Lung (tissue), 12 donors: ENCODE results near the gene SUGCT. TPM values are rescaled to one million over a fixed set of nuclear protein-coding genes. Genes with fewer than 3 reads are reported as not detected.

Experiments used
- ATAC-seq: fragments of 200-7000 bp; cut with Tn5 transposase; one replicate; pipeline ENCODE4 v1.9.1; 2020; ENCODE audit warnings: moderate number of reproducible peaks; ENCODE audit not compliant: insufficient read depth, low FRiP score
- DNase-seq, 3 donors: peaks; one replicate each; pipeline ENCODE4 v3.0.0-alpha.2; 2013 to 2017
- H3K27ac ChIP-seq, 2 donors: one replicate each; pipeline ENCODE4 v1.5.1; 2013; ENCODE audit warnings: mild to moderate bottlenecking in 2 of 2, moderate library complexity in 2 of 2, control low read depth in 1 of 2, inconsistent platforms in 1 of 2, low read depth in 1 of 2, low read length in 1 of 2
- H3K27me3 ChIP-seq, 3 donors: one replicate each; pipeline ENCODE4 v1.5.1; 2013; ENCODE audit warnings: low read length in 2 of 3; ENCODE audit not compliant: control insufficient read depth in 3 of 3, insufficient read depth in 3 of 3
- H3K36me3 ChIP-seq, 4 donors: one replicate each; pipeline ENCODE4 v1.5.1; 2013; ENCODE audit warnings: low read length in 4 of 4, mild to moderate bottlenecking in 1 of 4, moderate library complexity in 1 of 4; ENCODE audit not compliant: control insufficient read depth in 4 of 4, insufficient read depth in 4 of 4
- H3K4me1 ChIP-seq, 5 donors: one replicate each; pipeline ENCODE4 v1.5.1; 2013; ENCODE audit warnings: low read length in 5 of 5, mild to moderate bottlenecking in 2 of 5, moderate library complexity in 1 of 5; ENCODE audit not compliant: control insufficient read depth in 5 of 5, insufficient read depth in 5 of 5
- H3K4me3 ChIP-seq: one replicate; pipeline ENCODE4 v1.5.1; 2013; ENCODE audit warnings: mild to moderate bottlenecking, control low read depth, moderate library complexity
- H3K9ac ChIP-seq, 2 donors: one replicate each; pipeline ENCODE4 v1.5.1; 2013; ENCODE audit warnings: low read length in 2 of 2, control low read depth in 1 of 2; ENCODE audit not compliant: insufficient read depth in 1 of 2
- H3K9me3 ChIP-seq, 4 donors: one replicate each; pipeline ENCODE4 v1.5.1; 2013; ENCODE audit warnings: low read length in 3 of 4, mild to moderate bottlenecking in 1 of 4, moderate library complexity in 1 of 4; ENCODE audit not compliant: control insufficient read depth in 4 of 4, insufficient read depth in 3 of 4
- WGBS, 2 donors: extraction: QIAGEN DNeasy Blood & Tissue Kit; methylation state at CpG; one replicate each; pipeline ENCODE4 v1.1.7; 2013; 5-methylcytosine and 5-hydroxymethylcytosine counted together
- polyA plus RNA-seq, 2 donors: library from polyadenylated mRNA; stranded (reverse); fragments of 200-250 nt; gene quantifications; one replicate each; pipeline ENCODE4 v1.2.1, GENCODE V29; 2013
- total RNA-seq, 2 donors: library from RNA; depleted of rRNA in 1 of 2; stranded (reverse); fragments of >200 nt in 1 of 2; gene quantifications; one replicate each; pipeline ENCODE4 v1.2.1, GENCODE V29; 2014 to 2021
- TF ChIP-seq, protein P1 (sequence below): IDR thresholded peaks from 2 replicates; pipeline ENCODE4 v1.5.1; 2012; ENCODE audit warnings: mild to moderate bottlenecking; ENCODE audit errors: control extremely low read depth, extremely low read depth
- donor health status: control.
- donor health status: control.
- donor health status: Bipolar disorder and iron deficiency.
- donor health status: healthy.
- donor health status: DM: yes; HTN: yes; CAD: no.

SUGCT gene
- total and polyA plus RNA-seq, 4 donors: 0.23 to 4.2 (median 1.8) TPM

- DNase-seq (no peak), ATAC-seq (no peak)
- TF ChIP-seq, protein P1, sequence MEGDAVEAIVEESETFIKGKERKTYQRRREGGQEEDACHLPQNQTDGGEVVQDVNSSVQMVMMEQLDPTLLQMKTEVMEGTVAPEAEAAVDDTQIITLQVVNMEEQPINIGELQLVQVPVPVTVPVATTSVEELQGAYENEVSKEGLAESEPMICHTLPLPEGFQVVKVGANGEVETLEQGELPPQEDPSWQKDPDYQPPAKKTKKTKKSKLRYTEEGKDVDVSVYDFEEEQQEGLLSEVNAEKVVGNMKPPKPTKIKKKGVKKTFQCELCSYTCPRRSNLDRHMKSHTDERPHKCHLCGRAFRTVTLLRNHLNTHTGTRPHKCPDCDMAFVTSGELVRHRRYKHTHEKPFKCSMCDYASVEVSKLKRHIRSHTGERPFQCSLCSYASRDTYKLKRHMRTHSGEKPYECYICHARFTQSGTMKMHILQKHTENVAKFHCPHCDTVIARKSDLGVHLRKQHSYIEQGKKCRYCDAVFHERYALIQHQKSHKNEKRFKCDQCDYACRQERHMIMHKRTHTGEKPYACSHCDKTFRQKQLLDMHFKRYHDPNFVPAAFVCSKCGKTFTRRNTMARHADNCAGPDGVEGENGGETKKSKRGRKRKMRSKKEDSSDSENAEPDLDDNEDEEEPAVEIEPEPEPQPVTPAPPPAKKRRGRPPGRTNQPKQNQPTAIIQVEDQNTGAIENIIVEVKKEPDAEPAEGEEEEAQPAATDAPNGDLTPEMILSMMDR: no peak
- Histone ChIP-seq H3K4me3 (no peak overlapping the region), H3K4me1 (peaks cover 0 to 52% (median 8%) of the 10 kb centered on the region in 5 donors), H3K9me3 (no peaks in the 10 kb centered on the region), H3K27me3 (no peaks in the 10 kb centered on the region), H3K36me3 (no peaks in the 10 kb centered on the region), H3K9ac (no peak overlapping the region), H3K27ac (no peak overlapping the region)
- WGBS, 2 donors: 58 to 67% methylated on average over 5 of the region's 5 CpGs
Measured at GRCh38 chr7:40760293-40760964, 625.6 kb downstream of the SUGCT start.

DNA sequence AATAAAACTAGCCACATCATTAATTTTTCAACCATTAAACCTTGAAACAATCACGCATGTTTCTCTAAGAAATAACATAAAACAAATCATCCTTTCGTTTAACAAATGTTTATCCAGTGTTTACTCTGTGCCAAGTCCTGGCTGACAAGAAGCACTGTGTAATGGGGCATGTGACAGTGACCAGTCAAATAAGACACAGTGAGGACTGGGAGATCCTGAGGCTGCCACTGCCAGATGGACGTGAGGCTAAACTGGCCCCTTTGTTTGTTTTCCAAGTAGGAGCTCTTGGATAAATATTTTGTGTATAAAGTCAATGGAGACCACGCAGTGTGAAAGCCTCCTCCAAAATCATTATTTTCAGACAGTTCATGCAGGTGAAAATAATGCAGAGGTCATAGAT lies 626.2 kb downstream of the SUGCT start:
- H3K36me3 ChIP-seq: no peaks in the 10 kb centered on the region
- no peak overlapping the region for H3K27ac ChIP-seq
- H3K4me3 ChIP-seq: no peak overlapping the region
- no peak overlapping the region for H3K9ac ChIP-seq
- H3K4me1 ChIP-seq: peaks cover 0 to 52% (median 8%) of the 10 kb centered on the region in 5 donors
- no peak for ATAC-seq
- DNase-seq: no peak
- no peaks in the 10 kb centered on the region for H3K9me3 ChIP-seq
- no peaks in the 10 kb centered on the region for H3K27me3 ChIP-seq
- TF ChIP-seq, protein P1: no peak
- 52 to 68% methylated on average over 4 of the region's 4 CpGs for WGBS, 2 donors

GRCh38 chr7:40761762-40762560 lies 627.2 kb downstream of the SUGCT start:
- DNase-seq (peak in 2 of 3 donors; percentile 78 to 80), ATAC-seq (no peak)
- WGBS, 2 donors: 77 to 86% methylated on average over 14 of the region's 14 CpGs
- Histone ChIP-seq H3K4me3 (no peak overlapping the region), H3K27ac (no peak overlapping the region), H3K27me3 (no peaks in the 10 kb centered on the region), H3K36me3 (no peaks in the 10 kb centered on the region), H3K9ac (no peak overlapping the region), H3K4me1 (peaks cover 0 to 47% (median 4%) of the 10 kb centered on the region in 5 donors), H3K9me3 (no peaks in the 10 kb centered on the region)
- TF ChIP-seq, protein P1: no peak
